ENCODE measurements around the gene PCDHGA12. TPM values are rescaled to one million over a fixed set of nuclear protein-coding genes. Genes with fewer than 3 reads are reported as not detected.
"Not testable (repeated sequence)": the region's sequence is repeated elsewhere in the genome, so short reads cannot be mapped to it uniquely, and the experiment has no call there.

Gene PCDHGA12
- polyA plus RNA-seq, 1 experiment: 7.9 TPM

DNA sequence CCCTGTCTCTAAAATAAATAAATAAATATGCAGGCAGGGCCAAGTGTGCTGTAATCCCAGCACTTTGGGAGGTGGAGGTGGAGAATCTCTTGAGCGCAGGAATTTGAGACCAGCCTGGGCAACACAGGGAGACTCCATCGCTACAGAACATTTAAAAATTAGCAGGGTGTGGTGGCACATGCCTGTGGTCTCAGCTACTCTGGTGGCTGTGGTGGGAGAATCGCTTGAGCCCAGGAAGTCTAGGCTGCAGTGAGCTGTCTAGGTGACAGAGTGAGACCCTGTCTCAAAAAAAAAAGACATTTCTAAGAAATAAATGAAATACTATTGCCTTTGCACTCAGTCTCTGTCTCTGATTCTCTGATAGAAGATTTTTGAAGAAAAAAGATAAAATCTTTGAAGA is 18.7 kb upstream of the PCDHGA12 start:
- no peak for DNase-seq (ENCODE audit: low read depth)
- ChIA-PET POLR2A (no interaction called here), CTCF (interaction anchor here (2.1 to 4.3 kb wide), 3 partner anchors 20 to 147 kb away, joined by 6 to 73 read pairs (median 19); partner anchors contain the start of gene PCDHGA8)
- Histone ChIP-seq H3K36me3 (ENCODE audit: control insufficient read depth, insufficient read depth, low read length) (no peaks in the 10 kb centered on the region; the same call in 1 of the 2 replicates), H3K27me3 (ENCODE audit: control insufficient read depth, insufficient read depth, low read length) (no peaks in the 10 kb centered on the region), H3K4me3 (ENCODE audit: low read depth, low read length) (no peak overlapping the region)
- TF ChIP-seq, protein P1, sequence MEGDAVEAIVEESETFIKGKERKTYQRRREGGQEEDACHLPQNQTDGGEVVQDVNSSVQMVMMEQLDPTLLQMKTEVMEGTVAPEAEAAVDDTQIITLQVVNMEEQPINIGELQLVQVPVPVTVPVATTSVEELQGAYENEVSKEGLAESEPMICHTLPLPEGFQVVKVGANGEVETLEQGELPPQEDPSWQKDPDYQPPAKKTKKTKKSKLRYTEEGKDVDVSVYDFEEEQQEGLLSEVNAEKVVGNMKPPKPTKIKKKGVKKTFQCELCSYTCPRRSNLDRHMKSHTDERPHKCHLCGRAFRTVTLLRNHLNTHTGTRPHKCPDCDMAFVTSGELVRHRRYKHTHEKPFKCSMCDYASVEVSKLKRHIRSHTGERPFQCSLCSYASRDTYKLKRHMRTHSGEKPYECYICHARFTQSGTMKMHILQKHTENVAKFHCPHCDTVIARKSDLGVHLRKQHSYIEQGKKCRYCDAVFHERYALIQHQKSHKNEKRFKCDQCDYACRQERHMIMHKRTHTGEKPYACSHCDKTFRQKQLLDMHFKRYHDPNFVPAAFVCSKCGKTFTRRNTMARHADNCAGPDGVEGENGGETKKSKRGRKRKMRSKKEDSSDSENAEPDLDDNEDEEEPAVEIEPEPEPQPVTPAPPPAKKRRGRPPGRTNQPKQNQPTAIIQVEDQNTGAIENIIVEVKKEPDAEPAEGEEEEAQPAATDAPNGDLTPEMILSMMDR (IDR thresholded peaks at IDR 0.05; ENCODE audit: insufficient read depth, low read depth, low read length): no peak

DNA sequence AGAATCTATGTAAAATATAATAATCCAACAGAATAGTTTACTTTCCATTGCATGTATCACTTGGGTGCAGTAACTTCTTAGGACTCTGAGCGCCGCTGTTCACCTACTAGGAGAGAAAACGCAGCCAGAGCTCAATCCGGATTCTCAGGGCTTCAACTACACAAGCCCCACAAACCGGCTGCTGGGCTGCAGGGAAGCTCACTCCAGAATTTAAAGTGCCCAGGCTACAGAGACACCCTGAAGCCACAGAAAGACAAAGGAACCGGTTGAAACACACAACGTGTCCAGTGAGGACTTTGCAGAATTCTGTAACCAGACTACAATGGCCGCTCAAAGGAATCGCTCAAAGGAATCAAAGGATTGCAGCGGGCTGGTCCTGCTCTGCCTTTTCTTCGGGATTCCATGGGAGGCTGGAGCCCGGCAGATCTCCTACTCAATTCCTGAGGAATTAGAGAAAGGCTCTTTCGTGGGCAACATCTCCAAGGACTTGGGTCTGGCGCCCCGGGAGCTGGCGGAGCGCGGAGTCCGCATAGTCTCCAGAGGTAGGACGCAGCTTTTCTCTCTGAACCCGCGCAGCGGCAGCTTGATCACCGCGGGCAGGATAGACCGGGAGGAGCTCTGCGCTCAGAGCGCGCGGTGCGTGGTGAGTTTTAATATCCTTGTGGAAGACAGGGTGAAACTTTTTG is 17.3 kb upstream of the PCDHGA12 start, which contains the start of gene PCDHGA10:
PCDHGA10 (plus strand) TSS at position 134 of the 686 bp plus-strand sequence; CDS start at position 323, 189 bp downstream.
- Histone ChIP-seq H3K4me3 (ENCODE audit: low read depth, low read length) (peak within 1 kb of the TSS; percentile 33), H3K27me3 (ENCODE audit: control insufficient read depth, insufficient read depth, low read length) (no peaks in the 10 kb centered on the region), H3K36me3 (ENCODE audit: control insufficient read depth, insufficient read depth, low read length) (no peaks in the 10 kb centered on the region)
- TF ChIP-seq, protein P1 (IDR thresholded peaks at IDR 0.05; ENCODE audit: insufficient read depth, low read depth, low read length): peak; percentile 67
- DNase-seq (ENCODE audit: low read depth): no peak
- ChIA-PET POLR2A (no interaction called here), CTCF (interaction anchor here (0.6 to 4.3 kb wide), 29 partner anchors 8 to 190 kb away, joined by 3 to 73 read pairs (median 4); partner anchors contain the start of genes PCDHB14, PCDHGA1, PCDHGA11 and PCDHGA2)

DNA sequence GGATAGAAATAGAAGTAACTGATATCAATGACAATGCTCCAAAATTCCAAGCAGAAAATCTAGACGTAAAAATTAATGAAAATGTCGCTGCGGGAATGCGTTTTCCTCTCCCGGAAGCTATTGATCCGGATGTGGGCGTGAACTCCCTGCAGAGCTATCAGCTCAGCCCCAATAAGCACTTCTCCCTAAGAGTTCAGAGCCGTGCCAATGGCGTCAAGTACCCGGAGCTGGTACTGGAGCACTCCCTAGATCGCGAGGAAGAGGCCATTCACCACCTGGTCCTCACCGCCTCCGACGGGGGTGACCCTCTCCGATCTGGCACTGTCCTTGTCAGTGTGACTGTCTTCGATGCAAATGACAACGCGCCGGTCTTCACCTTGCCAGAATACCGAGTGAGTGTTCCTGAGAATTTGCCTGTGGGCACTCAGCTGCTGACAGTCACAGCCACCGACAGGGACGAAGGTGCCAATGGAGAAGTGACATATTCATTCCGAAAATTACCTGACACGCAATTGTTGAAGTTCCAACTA is 16.7 kb upstream of the PCDHGA12 start:
- no peaks in the 10 kb centered on the region for H3K27me3 ChIP-seq (ENCODE audit: control insufficient read depth, insufficient read depth, low read length)
- ChIA-PET POLR2A (no interaction called here), CTCF (interaction anchor here (0.6 to 4.3 kb wide), 25 partner anchors 7 to 157 kb away, joined by 3 to 73 read pairs (median 5); partner anchors contain the start of genes PCDHGA1, PCDHGA11, PCDHGA2 and PCDHGA4)
- no peak for DNase-seq (ENCODE audit: low read depth)
- H3K36me3 ChIP-seq (ENCODE audit: control insufficient read depth, insufficient read depth, low read length): no peaks in the 10 kb centered on the region
- H3K4me3 ChIP-seq (ENCODE audit: low read depth, low read length): peak overlapping the region; percentile 33
- TF ChIP-seq, protein P1 (IDR thresholded peaks at IDR 0.05; ENCODE audit: insufficient read depth, low read depth, low read length): no peak

DNA sequence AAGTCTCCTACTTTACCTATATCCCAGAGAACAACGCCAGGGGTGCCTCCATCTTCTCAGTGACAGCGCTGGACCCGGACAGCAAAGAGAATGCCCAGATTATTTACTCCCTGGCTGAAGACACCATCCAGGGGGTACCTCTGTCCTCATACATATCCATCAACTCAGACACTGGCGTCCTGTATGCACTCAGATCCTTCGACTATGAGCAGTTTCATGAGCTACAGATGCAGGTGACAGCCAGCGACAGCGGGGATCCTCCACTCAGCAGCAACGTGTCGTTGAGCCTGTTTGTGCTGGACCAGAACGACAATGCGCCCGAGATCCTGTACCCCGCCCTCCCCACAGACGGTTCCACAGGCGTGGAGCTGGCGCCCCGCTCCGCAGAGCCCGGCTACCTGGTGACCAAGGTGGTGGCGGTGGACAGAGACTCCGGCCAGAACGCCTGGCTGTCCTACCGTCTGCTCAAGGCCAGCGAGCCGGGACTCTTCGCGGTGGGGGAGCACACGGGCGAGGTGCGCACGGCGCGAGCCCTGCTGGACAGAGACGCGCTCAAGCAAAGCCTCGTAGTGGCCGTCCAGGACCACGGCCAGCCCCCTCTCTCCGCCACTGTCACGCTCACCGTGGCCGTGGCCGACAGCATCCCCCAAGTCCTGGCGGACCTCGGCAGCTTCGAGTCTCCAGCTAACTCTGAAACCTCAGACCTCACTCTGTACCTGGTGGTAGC is 15.6 kb upstream of the PCDHGA12 start:
- not testable (repeated sequence) for H3K36me3 ChIP-seq (ENCODE audit: control insufficient read depth, insufficient read depth, low read length); DNase-seq (ENCODE audit: low read depth); H3K4me3 ChIP-seq (ENCODE audit: low read depth, low read length); H3K27me3 ChIP-seq (ENCODE audit: control insufficient read depth, insufficient read depth, low read length)
- POLR2A ChIA-PET: interaction anchor here (0.5 kb wide), 1 partner anchor 16 kb away, joined by 4 read pairs; the partner anchor contains the start of gene PCDHGA12
- CTCF ChIA-PET: interaction anchor here (1.6 to 4.3 kb wide), 8 partner anchors 14 to 149 kb away, joined by 4 to 73 read pairs (median 16); partner anchors contain the start of genes PCDHGA2, PCDHGA8 and PCDHGB3

DNA sequence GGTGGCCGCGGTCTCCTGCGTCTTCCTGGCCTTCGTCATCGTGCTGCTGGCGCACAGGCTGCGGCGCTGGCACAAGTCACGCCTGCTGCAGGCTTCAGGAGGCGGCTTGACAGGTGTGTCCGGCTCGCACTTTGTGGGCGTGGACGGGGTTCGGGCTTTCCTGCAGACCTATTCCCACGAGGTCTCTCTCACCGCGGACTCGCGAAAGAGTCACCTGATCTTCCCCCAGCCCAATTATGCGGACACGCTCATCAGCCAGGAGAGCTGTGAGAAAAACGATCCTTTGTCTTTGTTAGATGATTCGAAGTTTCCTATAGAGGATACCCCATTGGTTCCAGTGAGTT is 15.1 kb upstream of the PCDHGA12 start:
- H3K36me3 ChIP-seq (ENCODE audit: control insufficient read depth, insufficient read depth, low read length); H3K4me3 ChIP-seq (ENCODE audit: low read depth, low read length); H3K27me3 ChIP-seq (ENCODE audit: control insufficient read depth, insufficient read depth, low read length); DNase-seq (ENCODE audit: low read depth); POLR2A ChIA-PET: not testable (repeated sequence)
- CTCF ChIA-PET: interaction anchor here (1.6 to 7.6 kb wide), 4 partner anchors 15 to 149 kb away, joined by 4 to 112 read pairs (median 32); no protein-coding TSS in a partner anchor

Data from BJ (cell line).